ENCODE measurements around the gene CDC37.
"Not testable (repeated sequence)": the region's sequence is repeated elsewhere in the genome, so short reads cannot be mapped to it uniquely, and the experiment has no call there.

The CDC37 gene

DNA sequence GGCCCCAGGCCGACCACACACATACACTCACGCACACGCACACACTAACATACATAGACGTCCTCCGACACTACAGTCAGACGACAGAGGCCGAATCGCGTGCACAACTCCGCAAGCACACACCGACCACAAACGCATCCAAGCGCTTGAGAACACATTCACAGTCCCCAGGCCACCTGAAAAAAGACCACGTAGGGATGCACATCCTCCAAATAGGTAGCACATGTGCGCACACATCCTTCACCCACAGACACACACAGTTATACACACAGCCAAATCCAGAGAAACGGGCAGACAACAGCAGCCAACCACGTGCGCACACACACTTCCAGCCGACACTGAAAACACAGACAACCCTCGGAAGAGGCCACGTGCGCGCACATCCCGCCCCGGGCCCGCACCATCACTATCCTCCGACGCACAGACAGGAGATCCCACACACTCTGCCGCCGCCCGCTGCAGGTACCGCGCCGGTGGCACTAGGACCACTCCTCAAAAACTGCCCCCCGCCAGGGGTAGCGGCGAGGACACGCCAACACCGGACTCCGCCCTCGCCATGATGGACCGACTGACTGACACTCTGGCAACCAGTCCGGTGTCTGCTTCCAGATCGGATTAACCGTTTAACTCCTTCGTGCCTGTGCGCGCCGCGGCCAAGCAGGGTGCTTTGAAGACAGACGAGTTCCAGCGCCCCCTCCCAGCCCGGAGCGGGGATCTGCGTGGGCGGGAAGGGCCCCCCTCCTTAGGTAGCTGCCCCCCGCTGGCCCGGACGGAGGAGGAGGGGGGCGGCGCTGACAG, 16.5 kb upstream of the CDC37 start:
- peak; percentile 59 for DNase-seq (ENCODE audit: low spot score)

DNA sequence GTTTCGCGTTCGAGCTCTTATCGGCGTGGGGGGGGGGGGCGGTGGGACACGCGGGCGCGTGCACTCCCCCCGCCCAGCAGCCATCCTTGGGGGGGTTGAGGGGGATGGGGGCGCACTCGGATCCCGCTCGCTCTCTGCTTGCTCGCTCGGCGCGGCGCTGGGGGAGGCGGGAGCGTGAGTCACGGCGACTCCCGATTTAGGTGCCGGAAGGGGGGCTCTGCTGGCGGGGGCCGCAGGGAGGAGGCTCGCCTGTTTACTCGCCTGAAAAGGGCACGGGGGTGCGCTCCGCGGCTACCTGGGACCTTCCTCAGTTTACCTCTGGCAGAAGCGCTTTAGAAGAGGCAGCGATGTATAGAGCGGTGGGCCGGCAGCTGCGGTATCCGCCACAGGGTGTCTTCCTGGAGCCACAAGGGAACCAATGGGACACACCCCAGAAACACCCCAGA, 15.9 kb upstream of the CDC37 start:
- no peak for DNase-seq (ENCODE audit: low spot score)

DNA sequence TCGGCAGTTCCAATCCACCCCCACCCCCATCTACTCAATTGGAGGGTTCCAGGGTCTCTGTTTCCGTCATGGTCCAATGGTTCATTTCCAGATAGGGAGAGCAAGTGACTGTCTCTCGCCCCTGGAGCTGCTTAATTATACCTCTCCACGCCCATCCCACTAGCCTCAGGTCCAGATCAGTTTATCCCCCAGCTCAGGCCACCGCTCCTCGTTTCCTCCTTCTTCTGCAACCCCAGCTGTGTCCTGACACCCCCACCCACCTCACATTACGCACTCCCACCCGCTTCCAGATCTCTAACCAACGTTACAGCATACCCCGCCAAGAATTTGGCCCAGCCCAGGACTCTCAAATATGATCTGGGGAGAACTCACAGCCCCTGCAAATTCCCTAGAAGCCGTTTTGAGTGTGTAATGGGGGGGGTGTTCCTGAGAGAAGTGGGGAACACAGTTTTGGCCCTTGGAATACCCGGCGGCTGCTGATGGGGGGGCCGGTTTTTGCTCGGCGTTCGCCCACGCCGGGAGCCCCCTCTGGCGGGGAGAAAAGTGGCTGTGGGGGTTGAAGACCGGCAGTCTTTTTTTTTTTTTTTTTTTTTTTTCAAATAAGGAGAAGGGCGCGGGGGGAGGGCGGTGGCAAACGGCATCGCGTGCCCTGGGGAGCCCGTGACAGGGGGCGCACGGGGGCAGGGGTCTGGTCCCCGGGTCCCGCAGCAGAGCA, 15.3 kb upstream of the CDC37 start:
- DNase-seq (ENCODE audit: low spot score): no peak

DNA sequence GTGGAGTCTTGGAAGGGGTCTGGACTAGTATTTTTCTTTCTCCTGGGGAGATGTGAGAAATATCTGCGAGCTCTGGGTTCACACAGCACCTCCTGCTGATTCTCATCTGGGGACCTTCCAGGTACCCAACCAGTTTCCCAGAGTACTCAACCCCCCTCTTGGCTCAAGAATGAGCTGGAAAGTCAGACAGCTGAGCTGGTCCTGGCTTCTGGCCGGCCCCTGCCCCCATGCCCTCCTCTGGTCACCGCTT, 14.8 kb upstream of the CDC37 start:
- no peak for DNase-seq (ENCODE audit: low spot score)

DNA sequence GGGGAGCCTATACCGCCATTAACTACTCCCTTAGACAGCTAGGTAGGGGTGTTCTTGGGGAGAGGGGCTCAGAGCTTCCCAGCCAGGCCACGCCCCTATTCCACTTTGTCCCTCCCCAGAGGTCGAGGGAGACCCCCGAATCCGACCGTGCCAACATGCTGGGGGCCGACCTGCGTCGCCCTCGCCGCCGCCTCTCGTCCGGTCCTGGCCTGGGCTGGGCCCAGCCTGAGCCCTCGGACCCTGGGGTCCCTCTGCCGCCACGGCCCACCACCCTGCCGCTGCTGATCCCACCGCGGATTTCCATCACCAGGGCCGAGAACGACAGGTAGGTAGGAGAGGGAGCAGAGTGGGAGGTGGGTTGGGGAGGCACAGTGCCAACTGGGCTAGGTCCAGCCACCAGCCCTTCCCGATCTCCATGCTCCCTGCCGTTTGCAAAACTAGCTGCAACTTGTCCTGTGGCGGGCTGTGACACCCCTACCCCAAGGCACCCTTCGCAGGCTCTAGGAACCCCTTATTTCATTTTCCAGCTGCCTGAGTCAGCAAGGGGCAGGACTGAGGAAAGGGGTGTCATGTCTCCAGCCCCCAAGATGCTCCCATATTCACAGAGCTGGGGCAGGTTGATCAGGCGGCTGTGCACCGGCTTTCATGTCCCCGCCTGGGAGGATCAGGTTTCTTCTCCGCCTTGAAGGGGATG, 14.3 kb upstream of the CDC37 start:
- DNase-seq (ENCODE audit: low spot score): no peak

DNA sequence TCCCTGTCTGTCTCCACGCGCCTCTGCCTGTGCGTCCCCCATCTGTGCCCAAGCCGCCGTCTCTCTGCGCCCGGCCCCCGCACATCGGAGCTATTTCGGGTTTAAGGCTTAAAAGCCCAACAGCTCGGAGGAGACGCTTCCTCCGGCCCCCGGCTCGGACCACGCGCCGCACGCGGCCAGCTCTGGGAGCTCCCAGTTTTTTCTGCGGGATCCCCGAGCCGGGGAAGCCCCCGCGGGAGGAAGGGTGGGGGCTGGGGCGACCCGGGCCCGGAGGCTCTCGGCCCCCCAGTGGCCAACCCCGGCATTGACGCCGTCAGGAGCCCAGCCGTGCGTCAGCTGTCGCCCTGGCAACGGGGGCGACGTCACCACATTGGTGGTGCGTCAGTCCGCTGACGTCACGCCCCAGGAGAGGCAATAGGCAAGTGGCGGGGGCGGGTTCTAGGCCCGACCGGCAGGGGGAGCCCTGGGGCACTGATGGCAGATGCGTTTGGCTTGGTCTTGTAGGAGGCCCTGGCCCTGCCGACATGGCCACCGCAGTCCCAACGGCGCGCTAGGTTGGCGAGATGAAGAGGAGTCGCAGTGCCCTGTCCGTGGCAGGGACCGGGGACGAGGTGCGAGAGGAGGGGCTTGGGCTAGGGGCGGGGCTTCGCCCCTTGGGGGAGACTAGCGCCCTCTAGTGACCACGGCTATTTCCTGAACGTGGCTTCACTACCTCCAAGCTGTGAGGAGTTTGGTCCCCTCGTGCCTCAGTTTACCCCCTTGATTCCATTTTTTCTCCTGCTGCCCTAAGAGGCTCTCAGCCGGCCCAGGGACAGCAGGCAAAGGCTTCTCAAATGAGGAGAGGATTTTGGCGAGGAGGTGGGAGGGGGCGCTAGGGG, 13.3 kb upstream of the CDC37 start:
- DNase-seq (ENCODE audit: low spot score): peak; percentile 97

DNA sequence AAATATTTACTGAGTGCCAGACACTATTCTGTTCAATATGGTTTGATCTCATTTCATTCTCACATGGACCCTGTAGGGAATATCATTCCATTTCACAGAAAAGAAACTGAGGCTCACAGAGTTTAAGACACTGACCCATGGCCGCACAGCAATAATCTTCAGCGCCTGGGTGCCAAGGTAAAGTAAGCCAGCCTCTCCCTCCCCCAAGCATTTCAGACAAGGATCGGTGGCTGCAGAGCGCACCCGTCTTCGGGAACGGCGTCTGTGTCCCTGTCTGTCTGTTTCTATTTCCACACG, 12.7 kb upstream of the CDC37 start:
- no peak for DNase-seq (ENCODE audit: low spot score)

DNA sequence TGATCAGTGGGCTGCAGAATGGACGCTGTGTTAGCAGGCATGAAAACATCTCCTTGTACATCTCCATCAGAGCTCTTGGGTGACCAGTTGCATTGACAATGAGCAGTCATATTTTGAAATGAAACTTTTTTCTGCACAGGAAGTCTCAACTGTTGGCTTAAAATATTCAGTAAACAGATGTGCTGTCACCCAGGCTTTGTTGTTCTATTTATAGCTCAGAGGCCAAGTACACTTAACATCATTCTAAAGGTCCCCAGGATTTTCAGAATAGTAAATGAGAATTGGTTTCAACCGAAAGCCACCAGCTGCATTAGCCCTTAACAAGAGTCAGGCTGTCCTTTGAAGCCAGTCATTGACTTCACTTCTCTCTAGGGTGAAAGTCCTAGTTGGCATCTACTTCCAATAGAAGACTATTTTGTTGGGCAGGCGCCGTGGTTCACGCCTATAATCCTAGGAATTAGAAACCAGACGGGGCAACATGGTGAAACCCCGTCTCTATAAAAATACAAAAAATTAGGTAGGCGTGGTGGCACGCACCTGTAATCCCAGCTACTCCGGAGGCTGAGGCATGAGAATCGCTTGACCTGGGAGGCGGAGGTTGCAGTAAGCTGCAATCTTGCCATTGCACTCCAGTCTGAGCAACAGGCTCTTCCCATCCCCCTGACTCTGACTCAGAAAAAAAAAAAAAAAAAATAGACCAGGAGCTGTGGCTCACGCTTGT, 9.1 kb upstream of the CDC37 start:
- no peak for DNase-seq (ENCODE audit: low spot score)

DNA sequence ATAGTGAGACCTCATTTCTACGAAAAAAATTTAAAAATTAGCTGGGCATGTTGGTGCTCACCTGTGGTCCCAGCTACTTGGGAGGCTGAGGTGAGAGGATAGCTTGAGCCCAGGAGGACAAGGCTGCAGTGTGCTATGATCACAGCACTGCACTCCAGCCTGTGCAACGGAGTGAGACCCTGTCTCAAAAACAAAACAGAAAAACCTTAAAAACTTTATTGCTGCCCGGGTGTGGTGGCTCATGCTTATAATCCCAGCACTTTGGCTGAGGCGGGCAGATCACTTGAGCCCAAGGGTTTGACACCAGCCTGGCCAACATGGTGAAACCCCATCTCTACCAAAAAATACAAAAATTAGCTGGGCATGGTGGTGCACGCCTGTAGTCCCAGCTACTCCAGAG, 7.9 kb upstream of the CDC37 start:
- not testable (repeated sequence) for DNase-seq (ENCODE audit: low spot score)

DNA sequence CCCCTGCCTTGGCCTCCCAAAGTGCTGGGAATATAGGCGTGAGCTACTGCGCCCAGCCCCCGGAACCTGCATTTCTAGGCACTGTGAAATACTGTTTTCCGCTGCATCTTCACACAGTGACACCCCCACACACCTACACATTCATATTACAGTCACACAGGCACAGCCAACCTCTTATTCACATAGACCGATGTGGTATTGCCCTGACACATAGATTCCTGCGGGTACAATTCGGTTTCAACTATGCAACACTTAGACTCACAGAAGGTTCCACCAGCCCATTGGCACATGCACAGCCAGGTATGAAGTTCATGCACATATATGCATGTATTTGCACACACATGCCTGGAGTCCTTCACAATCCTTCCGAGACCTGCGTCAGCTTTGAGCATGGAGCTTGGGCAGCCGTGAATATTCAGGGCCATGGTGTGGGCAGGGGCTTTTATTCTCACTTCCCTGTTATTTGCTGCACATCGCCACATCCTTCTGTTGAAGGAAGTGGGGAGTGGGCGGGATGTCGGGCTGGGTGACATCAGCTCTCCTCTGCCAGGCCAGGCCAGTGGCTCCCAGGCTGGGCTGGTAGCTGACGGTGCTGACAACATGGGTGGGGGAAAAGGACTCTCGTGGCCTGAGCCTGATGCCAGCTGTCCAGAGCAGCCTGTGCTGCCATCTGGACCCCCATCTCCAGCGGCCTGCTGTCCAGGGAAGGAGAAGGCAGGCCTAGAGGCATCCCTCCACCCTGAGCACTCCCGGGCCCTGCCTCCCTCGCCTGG, 5.4 kb upstream of the CDC37 start:
- DNase-seq (ENCODE audit: low spot score): no peak

DNA sequence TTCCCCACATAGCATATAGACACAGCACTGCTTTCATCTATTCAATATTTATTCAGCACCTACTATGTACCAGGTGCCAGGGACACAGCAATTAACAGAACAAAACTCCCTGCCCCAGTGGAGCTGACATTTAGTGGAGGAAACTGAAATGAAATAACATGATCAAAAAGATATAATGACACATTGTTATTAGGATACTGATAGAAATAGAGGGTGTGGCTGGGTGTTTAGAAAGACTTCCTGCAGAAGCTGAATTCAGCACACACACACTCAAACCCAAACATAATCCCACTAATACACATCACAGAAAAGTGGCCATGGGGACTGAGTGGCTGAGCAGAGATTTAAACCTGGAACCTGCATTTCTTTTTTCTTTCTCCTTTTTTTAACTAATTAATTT, 3.8 kb upstream of the CDC37 start:
- DNase-seq (ENCODE audit: low spot score): no peak

DNA sequence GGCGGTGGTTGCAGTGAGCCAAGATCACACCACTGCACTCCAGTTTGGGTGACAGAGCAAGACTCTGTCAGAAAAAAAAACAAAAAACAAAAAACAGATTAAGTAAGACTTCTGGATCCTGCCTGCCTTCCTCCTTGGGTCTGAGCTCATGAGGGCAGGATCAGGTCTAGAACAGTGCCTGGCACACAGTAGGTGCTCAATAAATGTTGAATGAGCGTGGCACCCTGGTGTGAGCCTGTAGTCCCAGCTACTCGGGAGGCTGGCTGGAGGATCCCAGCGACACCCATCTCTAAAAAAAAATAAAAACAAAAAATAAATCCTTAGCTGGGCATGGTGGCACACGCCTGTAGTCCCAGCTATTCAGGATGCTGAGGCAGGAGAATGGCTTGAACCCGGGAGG, 2.8 kb upstream of the CDC37 start:
- DNase-seq (ENCODE audit: low spot score): no peak

DNA sequence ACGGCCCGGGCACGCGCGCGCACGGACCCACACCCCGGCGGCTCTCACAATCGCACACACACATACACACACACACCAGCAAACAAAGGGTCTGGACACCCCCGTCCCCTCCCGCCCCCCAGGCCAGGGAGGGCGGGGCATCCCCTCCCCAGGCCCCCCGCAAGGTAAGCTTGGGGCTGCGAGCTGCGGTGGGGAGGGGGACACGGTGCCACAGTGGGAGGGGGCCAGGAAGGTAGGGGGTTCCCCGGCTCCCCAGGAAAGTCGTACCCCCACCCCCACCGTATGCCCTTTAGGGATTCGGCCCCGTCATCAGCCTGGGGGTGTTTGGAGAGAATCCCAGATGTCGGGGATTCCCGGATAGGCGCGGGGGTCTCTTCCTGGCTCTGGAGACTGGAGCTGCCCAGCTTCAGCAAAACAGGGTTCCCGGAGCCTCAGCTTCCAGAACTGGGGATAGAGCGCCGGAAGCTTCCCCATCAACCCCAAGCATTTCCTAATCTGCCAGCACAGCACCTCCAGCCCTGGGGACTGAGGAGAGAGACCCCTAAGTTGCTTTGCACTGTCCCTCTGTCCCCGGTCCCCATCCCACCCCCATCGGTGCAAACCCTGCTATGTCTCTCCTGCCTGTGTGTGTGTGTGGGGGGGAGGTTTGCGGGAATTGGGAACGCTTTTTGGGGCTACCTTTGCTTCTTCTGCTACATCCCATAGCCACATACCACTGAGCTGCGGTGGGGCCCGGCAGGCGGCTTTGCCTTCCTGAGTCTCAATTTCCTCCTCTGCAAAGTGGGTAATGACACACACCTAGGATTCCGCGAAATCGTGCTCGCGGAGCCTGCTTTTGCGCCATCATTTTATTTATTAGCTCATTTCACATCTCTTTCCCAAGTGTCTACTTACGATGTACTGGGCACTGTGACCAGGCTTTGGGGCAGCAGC, 1.8 kb upstream of the CDC37 start:
- DNase-seq (ENCODE audit: low spot score): no peak

DNA sequence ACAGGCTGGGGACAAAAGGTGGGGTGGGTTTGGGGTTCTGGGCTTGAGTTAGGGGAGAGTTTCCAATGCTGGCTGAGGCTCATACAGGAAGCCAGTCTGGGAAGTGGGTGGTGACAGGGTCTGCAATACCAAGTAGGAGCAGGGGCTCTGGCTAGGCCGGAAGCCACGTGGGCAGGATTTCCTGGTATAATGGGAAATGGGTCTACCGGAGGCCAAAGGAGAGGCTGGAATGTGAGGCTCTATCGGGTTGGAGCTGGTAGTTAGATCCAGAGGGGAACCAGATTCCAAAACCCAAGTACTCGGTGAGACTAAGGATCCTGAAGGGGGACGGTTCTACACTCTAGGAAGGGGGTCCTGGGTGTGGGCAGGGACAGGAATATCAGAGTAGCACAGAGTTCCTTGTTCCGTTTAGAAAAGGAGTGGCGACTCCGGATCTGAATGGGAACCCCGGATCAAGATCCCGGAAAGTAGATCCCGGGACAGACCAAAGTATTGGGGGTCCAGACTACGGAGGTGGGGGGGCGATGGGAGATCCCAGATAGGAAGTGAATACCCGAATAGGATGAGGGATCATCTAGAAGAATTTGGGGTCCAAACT, 802 bp downstream of the CDC37 start:
- DNase-seq (ENCODE audit: low spot score): no peak

DNA sequence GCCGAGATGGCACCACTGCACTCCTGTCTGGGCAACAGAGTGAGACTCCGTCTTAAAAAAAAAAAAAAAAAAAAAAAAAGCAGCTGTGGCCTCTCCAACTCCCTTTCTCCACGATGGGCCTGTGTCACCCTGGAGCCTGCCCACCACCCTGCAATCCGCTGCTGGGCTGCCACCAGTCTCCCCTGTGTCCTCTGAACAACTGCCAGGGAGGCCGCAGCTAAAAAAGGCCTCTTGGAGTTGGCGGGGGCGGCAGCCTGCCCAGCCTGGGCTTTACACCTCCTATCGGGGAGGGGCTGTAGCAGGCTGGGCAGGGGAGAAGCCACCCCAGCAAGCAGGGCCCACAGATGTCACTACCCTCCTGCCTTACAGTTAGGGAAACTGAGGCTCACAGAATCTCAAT, 3.5 kb downstream of the CDC37 start:
- DNase-seq (ENCODE audit: low spot score): no peak

DNA sequence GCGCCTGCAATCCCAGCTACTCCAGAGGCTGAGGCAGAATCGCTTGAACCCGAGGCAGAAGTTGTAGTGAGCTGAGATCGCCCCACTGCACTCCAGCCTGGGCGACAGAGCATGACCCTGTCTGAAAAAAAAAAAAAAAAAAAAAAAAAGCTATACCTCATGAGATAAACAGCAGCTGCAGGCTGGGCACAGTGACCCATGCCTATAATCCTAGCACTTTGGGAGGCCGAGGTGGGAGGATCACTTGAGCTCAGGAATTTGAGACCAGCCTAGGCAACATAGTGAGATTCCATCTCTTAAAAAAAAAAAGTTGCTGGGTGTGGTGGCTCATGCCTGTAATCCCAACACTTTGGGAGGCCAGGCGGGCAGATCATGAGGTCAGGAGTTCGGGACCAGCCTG, 4.0 kb downstream of the CDC37 start:
- DNase-seq (ENCODE audit: low spot score): not testable (repeated sequence)

DNA sequence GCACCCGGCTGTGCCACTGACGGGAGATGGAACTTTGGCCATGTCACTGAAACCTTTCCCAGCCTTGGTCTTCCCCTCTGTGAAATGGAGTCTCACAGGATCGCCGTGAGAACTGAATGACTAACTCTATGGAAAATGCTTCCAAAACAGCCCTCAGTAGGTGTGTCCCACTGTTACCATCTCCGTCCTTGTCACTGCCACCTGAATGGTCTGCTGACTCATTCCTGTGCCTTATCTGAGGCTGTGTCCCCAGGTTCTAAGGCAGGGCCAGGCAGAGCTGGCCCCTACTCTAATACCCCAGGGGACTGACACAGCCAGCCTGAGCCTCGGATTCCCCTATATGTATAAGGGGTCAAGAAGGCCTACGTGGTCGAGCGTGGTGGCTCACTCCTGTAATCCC, 4.5 kb downstream of the CDC37 start:
- no peak for DNase-seq (ENCODE audit: low spot score)

DNA sequence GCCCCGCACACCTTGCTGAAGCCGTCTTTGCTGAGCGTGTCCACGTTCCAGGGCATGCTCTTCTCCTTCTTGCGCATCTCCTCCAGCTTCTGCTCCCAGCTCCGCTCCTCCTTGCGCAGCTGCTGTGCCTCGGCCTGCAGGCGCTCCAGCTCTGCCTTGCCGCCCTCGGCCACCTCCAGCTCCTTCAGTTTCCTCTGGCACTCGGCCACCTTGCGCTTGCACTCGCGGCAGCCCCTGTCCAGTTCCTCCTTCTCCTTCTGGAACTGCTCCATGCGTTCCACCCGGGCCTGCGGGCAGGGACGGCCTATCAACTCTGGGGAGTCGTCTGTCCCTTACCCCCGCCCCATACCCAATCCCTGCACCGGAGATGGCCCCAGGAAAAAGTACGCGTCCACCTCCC, 7.4 kb downstream of the CDC37 start:
- DNase-seq (ENCODE audit: low spot score): no peak

DNA sequence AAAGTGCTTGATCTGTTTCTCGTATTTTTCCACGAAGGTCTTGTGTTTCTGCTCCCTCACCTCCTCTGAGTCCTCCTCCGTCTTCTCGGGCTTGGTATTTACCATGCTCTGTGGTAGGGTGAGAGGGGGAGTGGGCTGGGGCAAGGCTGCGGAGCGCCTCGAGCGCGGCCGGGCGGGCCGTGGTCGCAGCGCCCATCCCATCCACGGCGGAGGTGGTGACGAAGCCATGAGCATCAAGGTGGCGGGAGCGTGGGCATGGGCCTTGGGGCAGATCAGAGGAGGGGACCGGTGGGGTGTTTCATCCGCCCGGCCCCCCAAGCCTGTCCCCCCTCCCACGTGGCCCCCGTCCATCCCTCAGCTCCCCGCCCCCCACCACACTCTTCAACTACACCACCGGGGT, 7.9 kb downstream of the CDC37 start:
- no peak for DNase-seq (ENCODE audit: low spot score)

DNA sequence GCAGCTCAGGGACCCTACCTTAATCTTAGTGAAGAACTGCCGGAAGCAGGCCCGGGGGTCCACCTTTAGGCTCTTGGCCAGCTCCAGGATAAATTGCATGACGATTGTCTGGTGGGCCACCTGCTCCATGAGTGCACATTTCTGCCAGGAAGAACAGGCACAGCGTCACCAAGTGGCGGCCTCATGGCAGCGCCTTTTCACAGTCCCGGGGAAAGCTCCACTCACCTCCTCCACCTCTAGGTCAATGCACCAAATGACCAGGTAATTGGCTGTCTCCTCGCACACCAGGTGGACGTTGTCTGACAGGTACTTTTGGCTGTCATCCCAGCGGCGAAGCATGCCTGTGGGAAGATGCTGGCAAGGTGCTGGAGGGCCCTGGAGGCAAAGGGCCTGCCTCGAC, 8.3 kb downstream of the CDC37 start:
- DNase-seq (ENCODE audit: low spot score): no peak

All from COLO829 (cell line).